Ramos (cell line): ENCODE measurements around the gene MED29.
"Not testable (repeated sequence)": the region's sequence is repeated elsewhere in the genome, so short reads cannot be mapped to it uniquely, and the experiment has no call there.

Source experiments
- in situ Hi-C: fragments of 300-500 bp; cut with MboI; formaldehyde crosslinking; loops from one replicate; pipeline ENCODE4 v1.14.3; 2022; ENCODE audit warnings: low sequenced_read_pairs; ENCODE audit not compliant: unreplicated experiment

The MED29 gene

DNA sequence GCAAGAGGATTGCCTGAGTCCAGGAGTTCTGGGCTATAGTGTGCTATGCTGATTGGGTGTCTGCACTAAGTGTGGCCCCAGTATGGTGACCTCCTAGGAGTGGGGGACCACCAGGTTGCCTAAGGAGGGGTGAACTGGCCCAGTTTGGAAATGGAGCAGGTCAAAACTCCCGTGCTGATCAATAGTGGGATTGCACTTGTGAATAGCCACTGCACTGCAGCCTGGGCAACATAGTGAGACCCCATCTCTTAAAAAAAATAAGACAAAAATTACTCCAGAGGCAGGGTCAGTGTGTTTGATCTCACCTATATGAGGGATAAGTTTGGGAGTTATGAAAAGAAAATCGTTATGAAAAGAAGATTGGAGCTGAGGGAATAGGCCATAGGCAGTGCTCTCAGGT is 22.0 kb upstream of the MED29 start:
- in situ Hi-C loops = no loop called here

DNA sequence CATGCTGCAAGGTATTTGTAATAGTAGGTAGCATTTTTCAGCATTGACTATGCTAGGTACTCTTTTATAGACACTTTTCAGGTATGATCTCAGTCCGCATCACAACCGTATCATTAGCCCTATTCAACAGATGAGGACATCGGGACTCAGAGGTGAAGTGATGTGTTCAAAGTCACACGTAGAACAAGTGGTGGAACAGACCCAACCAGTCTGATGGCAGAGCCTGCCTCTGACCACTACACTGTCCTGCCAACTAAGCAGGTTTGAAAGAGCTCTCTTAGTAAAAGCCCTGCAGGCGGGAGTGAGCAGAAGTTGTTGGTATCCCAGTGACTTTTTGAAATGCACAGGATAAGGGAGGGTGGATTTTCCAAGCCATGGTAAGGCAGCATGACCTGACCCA is 20.4 kb upstream of the MED29 start:
- in situ Hi-C loops = no loop called here

DNA sequence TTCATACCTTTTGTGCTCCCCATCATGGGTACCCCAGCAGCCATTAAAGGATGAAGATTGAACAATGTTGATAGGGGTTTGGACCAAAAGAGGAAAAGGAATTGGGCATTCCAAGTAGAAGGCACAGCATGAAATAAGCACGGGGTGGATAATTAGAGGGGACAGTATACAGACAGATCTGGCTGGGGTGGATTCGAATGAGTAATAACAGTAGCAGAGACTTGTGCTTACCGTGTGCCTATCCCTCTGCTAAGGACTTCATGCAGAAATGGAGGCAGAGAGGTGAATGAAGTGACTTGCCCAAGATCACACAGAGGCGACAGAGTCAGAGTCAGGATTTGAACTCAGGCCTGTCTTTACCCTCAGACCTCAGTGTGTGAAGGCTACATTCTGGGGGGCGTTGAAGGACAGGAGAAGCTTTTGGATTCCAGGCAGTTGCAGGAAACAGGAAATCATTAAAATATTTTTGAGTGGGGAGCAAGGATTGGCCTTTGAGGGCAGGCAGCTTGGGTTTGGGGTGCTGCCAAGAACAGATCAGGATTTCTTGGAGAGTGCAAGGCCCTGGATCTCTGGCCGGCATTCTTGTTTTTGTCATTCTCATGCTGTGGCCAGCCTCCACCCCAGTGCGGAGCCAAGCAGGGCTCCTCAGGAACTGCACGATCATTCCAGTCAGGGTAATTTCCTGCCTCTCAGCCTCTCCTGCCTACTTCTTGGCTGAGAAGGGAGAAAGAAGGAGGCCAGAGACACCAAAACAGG is 19.0 kb upstream of the MED29 start:
- in situ Hi-C loops = no loop called here

DNA sequence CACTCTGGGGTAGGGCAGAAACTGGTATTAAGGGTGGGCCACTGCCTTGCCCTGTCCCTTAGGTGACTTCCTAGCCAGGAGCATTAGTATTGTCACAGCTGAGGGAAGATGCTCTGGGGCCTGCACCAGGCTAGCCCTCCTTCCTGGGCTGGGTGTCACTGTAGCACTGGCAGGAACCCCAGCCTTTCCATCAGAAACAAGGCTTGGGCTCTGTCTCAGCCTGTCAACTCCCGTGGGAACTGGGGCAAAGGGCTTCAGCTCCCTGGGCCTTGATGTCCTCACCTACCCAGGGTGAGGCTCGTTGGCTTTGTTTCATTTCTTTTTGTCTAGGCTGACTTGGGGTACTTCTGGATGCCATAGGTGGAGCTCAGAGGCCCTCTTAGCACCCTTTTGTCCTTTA is 18.2 kb upstream of the MED29 start:
- in situ Hi-C loops = no loop called here

DNA sequence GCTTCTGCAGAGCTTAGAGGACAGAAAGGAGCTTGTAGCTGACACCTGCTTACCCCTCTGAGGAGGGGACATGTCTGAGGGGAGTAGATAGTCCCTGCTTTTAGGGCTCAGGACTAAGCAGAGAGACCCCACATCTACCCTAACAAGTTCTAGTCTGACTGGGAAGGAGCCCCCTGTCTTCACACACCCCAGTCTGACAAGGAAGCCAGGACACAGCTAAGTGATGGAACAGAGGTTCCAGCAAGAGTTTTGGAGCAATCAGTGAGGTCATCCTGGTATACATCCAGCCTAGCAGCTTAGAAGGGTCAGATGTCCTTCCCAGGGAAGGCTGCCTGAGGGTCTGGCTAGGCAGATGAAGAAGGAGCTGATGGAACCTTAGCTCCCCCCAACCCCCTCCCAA is 15.2 kb upstream of the MED29 start:
- in situ Hi-C loops = no loop called here

DNA sequence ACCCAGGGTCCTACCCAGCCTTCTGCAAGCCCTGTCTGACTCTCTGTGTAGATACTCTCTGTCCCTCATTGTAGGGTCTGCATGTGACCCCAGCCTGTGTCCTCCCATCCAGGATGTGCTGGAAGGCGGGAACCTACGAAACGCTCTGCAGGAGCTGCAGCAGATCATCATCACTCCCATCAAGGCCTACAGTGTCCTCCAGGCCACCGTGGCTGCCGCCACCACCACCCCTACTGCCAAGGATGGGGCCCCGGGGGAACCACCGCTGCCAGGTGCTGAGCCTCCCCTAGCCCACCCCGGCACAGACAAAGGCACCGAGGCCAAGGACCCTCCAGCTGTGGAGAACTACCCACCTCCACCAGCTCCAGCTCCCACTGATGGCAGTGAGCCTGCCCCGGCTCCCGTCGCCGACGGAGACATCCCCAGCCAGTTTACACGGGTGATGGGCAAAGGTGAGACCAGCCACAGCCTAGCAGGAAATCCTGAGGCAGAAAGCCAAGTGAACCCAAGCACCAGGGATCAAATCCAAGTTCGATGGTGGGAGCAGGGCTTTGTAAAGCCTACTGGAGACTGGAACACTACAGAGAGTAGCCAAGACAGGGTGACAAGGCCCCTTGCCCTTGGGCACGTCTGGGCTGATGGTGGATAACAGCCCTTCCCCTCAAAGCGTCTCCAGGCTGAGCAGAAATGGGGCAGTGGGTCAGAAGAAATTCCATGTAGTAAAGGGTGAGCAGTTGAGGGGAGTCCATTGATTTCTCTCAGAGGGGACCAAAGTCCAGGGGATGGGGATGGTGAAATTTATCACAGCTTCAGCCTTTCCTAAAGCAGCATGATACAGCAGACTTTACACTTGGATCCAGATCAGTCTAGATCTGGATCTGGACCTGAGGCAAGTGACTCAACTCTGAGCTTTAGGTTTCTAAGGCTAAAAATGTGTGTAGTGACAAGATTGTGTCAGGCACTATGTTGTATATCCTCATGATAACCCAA is 13.5 kb upstream of the MED29 start:
- in situ Hi-C loops = no loop called here

DNA sequence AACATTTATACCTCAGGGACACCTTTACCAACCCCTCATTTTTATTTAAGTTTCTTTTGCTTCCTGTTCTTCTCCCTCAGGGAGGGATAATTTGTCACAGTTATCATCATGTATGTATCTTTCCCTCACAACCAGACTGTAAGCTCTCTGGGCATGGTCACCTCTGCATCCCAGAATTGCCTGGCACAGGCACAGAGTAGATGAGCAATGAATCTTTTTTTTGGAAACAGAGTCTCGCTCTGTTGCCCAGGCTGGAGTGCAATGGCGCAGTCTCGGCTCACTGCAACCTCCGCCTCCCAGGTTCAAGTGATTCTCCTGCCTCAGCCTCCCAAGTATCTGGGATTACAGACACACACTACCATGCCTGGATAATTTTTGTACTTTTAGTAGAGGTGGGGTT is 11.8 kb upstream of the MED29 start:
- in situ Hi-C loops = not testable (repeated sequence)

DNA sequence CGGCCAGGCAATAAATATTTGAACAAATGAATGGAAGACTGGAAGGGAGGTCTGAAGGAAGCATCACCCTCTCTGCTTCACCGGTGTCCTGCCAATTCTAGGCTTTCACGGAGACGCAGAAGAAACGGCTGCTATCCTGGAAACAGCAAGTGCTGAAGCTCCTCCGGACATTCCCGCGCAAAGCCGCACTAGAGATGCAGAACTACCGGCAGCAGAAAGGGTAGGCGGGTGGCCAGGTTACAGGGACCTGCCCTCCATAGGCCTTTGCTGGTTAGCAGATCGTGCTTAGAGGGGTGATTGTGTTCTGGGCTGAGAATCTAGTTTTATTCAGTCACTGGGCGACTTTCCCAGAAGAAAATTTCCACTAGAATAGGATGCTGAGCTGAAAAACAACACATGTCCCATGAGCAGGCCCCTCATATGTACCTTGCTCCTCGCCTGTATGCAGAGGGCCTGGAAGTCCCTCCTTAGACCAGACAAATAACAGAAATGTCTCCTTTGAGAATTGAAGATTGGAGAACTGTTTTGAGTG is 11.2 kb upstream of the MED29 start:
- in situ Hi-C loops = no loop called here

DNA sequence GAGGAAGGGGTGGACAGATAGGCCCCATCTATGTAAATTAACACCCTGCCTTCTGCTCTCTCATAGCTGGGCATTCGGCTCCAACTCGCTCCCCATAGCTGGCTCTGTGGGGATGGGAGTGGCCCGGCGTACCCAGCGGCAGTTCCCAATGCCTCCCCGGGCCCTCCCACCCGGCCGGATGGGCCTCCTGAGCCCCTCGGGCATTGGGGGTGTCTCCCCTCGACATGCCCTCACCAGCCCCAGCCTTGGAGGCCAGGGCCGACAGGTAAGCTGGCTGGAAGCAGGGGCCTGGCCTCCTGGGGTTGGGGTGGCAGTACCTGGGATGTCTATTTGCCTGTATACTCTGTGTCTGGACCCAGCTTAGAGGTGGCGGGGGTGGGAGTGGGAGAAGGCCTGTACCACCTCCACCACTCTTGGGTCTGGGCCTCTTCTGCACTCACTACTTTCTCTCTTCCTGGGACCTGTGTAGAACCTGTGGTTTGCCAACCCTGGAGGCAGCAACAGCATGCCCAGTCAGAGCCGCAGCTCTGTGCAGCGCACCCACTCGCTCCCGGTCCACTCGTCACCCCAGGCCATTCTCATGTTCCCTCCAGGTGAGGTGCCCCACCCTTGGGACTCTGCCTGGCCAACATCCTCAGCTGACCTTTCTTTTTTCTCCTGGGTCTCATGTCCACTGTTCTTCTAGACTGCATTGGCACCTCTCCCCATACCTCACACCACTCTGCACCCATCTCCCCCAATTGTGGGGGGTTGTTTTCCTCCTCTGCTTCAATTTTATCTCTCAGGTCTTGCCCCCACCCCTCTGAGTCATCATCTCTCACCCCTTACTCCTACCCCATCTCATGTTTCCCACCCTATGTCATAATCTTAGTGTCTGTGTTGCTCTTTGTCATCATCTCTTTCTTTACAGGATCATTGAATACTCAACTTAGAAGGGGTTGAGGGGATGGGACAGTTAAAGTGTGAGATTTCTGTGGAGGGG is 10.4 kb upstream of the MED29 start:
- in situ Hi-C loops = no loop called here

DNA sequence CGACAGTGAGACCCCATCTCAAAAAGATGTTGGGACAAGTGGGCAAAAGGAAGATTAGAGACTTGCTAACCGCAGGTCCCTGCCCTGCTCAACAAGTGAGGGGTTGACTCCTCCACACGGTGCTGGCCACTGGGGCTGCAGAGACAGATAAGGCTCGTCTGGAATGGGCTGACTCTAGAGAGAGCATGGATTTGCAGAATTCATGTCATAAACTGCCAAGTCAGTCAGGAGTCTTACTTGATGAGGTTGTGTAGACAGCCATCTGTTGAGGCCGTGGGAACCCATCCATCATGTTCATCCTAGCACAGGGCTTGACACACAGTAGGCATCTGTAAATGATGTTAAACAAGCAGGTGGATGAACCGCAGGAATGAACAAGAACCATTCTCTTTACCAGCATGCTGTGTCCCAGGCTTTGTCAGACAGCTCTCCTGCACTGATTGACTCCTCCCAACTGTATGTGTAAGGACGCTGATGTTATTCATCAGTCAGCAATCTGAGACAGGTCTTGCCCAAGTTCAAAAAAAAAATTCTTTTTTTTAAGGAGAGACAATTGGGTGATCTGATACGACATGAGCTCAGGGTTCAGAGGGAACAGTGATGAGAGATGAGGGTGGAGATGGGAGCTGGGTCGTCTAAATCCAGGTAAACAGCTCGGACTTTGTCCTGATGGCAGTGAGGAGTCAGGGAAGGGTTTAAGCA is 9.1 kb upstream of the MED29 start:
- in situ Hi-C loops = no loop called here

DNA sequence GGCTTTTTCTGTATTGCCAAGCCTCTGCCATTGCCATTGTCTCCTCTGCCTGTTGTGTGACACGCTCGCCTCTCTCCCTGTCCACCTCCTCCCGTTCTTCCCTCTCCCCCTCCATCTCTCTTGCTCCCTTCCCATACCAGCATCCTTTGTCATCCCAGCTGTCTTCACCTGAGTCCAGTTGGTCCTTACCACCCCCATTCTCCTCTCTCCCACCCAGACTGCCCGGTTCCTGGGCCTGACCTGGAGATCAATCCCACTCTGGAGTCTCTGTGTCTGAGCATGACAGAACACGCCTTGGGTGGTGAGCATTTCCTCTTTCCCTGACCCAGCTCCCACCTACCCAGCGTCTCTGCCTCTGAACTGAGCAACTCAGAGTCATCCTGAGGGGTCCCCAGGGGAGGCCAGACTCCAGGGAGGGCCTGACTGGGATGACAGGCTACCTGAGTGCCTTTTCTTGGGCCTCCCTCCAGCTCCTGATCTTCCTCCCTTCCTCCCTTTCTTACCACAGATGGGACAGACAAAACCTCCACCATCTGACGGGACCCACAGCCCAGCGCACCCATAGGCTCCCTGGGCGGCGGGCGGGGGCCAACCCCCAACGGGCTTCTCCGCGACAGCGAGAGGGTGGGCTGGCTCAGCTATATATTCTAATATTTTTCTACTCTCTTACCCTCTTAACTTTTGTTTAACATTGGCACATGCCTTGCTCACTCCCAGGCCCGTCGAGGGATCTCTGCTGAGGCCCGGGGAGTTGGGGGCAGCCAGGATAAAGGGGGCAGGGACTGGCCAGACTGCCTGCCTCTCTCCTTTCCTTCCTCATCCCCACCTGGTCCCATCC is 8.0 kb upstream of the MED29 start:
- in situ Hi-C loops = no loop called here

DNA sequence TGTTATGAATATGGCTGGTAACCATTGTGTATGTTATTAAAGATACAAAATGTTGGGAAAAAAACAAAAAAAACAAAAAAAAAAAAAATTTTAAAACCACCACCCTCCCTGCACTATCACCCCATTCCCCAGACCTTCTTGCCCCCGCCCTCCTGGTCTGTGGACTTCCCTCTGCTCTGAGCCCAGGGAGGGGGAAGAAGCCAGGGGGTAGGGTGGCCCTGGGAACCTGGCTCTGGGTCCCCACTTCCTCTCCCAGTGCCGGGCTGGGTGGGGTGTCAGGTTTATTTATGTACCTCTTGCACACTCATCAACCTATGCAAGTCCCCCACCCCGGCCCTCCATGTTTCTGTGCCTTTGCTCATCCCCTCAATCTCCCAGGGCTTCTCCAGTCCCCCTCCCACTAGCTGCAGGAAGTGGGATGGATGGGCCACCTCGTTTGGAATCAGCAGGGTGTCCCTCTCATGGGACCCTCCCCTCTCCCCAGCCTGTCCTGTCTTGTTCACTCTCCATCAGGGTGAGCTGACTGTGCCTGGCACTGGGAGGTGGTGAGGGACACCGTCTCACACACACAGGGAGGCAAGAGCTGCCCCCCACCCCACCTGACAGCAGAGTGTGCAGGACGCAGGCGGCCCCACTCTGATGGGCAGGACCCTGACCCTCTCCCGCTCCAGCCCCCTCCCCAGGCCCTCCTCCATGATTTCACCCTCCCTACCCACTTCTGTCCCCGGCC is 6.2 kb upstream of the MED29 start:
- in situ Hi-C loops = no loop called here

DNA sequence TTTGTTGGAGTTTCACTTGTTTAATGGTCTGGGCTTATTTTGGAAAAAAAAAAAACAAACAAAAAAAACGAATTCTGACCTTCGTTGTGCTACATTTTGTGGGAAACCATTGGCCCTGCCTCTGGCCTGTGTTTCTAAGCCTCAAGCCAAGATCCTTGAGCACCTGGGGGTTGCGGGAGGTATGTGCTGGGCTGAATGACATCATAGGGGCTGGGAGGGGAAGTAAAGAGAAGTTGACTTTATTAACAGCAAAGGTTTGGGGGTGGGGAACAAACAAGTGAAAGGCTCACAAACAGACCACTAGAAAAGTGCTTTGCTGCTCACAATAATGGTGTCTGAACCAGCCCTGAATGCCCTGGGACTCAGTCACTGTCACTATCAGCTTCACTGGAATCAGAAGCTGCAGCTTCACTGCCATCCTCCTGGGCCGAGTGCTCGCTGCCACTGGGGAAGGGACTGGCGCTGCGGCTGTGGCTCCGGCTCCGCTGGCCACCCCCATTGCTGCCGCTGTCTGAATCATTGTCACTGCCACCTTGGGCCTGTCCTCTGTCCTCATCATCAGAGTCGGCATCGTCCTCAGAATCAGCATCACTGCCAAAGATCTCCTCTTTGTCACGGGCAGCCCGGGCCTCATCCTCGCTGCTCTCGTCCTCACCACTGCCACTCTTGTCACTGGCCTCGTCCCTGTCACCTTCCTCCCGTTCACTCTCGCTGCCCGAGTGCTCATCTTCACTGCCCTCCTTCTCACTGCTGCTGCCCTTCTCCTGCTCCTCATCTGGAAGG is 5.4 kb upstream of the MED29 start:
- in situ Hi-C loops = no loop called here

DNA sequence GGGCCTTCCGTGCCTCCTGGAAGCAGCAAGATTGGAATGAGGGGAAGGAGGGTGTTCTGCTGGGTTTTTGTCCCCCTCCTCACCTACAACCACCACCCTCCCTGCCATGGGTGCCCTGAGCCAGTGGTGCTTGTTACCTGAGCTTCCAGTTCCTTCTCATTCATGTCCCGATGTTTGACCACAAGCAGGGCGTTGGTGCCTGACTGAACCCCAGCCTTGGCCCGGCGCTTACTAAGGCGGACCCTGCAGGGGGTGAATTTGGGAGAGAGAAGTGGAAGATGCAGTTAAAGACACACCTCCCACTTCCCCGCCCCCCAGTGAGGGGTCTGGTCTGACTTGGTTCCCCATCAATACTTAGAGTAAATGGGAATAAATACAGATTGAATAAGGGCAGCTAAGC is 4.6 kb upstream of the MED29 start:
- in situ Hi-C loops = no loop called here

DNA sequence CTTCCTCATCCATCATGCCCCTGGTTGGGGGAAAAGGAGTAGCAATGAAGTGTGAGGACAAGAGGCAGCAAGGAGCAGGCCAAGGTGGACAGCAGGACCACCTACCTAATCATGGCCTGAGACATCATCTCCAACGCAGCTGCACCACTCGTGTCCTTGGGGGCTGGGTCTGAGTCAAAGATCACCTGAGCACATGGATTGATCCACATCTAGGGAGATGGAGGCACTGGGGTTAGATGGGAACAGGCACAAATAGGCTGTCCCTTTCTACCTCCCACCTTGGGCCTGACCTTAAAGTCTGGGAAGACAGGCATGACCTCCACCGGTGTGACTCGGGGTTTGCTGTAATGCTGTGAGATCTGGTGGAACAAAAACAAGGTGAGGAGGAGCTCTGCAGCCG is 2.5 kb upstream of the MED29 start:
- in situ Hi-C loops = no loop called here

DNA sequence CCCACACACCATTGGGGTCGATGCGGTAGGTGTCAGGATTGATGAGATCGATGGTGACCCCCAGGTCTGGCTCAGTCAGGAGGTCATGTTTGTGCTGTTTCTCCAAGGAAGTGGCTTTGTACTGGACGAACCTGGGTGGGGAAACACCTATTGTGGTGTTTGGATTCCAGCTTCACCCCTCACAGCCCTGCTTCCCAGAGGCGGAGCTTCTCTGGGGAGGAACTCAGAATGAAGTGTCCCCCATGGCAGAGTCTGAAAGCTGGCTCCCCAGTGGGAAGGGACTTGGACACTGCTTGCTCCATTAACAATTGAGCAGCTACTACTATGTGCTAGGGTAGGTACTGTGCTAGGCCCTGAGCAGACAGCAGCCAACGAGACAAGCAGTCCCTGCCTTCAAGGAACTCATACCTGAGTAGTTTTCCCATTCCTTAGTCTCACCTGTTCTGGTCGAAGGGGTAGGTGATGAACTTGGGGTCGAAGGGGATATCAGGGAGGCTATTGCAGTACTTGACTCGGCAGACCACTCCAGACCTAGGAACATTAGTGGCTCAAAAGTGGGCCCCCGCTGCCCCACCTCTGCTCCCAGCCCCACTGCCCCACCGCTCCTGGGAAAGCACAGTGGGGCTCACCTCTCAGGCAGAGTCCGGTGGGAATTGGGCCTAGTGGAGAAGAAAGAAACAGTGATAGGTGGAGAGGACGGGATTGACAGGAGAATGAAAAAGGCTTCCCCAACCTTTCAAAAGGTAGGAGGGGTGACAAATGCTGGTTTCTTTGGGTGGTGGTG is 1.4 kb upstream of the MED29 start:
- in situ Hi-C loops = no loop called here

DNA sequence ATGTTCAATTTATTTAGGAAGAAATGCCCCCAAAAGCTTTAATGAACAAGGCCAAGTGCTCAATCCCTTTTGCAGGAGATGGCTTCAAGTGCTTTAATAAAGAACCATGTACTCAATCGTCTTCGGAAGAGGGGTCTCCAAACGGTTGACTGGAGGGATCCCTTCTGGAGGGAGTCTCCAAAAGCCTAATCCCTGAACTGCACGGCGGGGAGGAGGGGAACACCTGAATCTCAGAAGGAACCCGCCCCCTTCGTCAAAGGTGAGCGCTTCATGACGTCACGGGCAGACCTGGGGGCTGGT is 777 bp upstream of the MED29 start:
- in situ Hi-C loops = no loop called here
